HG02870 (cell line): ENCODE results near the gene PSTPIP1.

ENCODE experiments used
- ATAC-seq: cut with Tn5 transposase; IDR thresholded peaks from one replicate; pipeline ENCODE4 v1.9.1; 2021; ENCODE audit warnings: mild to moderate bottlenecking, moderate library complexity; ENCODE audit not compliant: unreplicated experiment

Gene PSTPIP1

GRCh38 chr15:77028451-77029165 is 33.7 kb downstream of the PSTPIP1 start:
- no peak for ATAC-seq

DNA sequence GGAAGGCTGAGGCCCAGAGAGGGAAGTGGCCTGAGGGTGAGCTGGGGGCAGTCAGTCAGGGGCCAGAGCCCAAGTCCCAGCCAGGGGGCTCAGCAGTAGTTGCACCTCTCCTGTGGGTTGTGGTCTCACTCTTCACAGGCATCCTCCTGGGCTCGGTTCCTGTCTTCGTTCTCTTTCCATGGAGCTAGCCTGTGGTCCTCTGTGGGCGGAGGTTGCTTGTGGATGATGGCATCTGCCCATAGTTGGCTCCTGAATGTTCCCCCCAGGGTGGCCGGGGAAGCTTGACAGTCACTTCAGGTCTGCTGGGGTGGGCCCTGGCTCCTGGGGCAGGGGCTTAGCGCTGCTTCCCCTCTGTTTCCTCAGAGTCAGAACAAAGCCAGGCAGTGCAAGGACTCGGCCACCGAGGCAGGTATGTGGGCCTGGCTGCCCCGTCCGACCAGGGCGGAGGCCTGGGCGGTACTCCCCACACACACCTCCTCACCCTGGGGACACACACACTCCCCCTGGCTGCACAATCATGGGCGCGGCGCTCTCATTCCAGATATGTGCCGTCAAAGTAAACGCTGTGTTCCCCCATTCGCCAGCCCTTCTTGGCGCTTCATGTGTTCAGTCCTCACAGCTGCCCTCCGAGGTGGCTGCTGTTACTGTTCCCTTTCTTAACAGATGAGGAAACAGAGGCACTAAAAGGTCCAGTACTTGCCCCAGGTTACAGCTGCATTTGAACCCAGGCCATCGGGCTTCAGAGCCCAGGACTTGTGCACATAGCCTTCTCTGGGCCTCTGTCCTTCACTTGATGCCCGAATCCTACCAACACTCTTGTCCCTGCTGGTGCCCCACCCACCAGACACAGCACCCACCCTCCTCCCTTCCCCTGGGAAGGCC is 34.5 kb downstream of the PSTPIP1 start:
- no peak for ATAC-seq

- ATAC-seq: no peak
Measured at GRCh38 chr15:77030048-77030927, 35.4 kb downstream of the PSTPIP1 start.

- ATAC-seq: no peak
Measured at GRCh38 chr15:77030928-77031375, 36.0 kb downstream of the PSTPIP1 start.

GRCh38 chr15:77031376-77032050 is 36.6 kb downstream of the PSTPIP1 start:
- ATAC-seq: no peak

DNA sequence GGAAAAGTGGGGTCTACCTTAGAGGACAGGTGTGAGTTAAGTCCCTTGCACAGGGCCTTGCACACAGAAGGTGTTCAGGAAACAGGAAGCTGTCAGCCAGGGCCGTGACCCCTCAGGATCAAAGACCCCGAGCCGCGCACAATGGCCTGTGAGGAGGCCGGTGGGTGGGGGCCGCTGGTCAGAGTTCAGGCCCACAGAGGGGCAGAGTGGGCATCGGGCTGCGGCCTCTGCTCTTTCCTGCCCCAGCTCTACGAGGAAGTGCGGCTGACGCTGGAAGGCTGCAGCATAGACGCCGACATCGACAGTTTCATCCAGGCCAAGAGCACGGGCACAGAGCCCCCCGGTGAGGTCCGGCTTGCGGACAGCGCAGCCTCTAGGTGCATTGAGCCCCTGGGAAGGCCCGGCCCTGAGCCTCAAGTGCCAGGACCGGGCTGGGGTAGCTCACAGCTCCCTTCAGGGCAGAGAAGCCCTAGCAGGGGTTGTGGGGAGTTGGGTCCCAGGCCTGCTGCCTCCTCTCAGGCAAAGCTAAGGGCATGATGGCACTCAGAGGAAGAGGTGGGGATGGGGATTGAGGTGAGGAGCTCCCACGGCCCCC is 37.2 kb downstream of the PSTPIP1 start:
- no peak for ATAC-seq

- ATAC-seq: no peak
Measured at GRCh38 chr15:77032647-77033416, 37.9 kb downstream of the PSTPIP1 start.

- ATAC-seq: no peak
Measured at GRCh38 chr15:77033417-77033728, 38.4 kb downstream of the PSTPIP1 start.

GRCh38 chr15:77033729-77034671 is 39.1 kb downstream of the PSTPIP1 start:
- no peak for ATAC-seq

DNA sequence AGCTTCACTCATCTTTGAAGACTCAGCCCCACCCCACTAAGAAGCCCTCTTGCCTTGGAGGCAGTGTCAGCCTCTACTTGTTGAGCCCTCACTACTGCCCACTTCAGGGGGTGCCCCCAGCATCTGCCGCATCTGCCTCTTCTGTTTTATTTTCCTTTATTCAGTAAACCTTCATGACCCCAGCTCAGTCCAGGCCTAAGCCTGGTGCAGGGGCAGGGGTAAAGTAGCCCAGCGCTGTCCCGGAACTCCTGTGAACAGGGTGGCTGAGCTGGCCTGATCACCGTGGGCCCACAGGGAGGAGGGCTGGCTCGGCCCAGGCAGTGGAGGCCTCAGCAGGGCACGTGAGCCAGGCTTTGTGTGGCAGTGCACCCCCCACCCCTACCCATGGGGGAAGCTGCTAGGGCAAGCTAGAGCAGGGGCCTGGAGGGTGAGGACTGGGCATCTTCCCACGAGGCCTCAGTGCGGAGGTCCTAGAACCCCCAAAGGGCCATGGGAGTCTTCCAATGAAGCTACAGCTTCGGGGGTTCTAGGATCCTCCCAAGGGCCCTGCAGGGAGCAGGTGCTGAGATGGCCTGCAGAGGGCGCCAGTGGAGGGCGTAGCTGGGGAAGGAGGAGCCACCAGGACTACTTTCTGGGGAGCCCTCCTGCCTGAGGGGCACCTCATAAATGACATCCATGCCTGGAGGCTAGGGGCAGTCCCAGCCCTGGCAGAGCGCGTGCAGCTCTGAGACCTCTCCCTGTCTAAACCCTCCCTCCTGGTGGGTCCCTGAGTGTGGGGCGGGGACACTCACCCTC is 40.0 kb downstream of the PSTPIP1 start:
- ATAC-seq: no peak

DNA sequence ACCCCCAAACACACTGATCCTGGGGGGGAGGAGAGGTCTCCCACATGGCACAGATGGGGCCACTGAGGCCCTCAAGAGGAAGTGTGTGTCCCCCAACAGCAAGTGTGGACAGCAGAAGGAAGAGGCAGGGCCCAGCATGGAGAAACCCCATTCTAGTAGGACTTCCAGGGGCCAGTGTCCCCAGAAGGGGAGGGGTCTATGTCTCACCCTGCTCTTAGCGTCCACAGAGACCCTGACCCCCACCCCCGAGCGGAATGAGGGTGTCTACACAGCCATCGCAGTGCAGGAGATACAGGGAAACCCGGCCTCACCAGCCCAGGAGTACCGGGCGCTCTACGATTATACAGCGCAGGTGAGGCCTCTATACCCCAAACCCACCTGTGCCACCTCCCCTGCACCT is 40.7 kb downstream of the PSTPIP1 start:
- no peak for ATAC-seq

DNA sequence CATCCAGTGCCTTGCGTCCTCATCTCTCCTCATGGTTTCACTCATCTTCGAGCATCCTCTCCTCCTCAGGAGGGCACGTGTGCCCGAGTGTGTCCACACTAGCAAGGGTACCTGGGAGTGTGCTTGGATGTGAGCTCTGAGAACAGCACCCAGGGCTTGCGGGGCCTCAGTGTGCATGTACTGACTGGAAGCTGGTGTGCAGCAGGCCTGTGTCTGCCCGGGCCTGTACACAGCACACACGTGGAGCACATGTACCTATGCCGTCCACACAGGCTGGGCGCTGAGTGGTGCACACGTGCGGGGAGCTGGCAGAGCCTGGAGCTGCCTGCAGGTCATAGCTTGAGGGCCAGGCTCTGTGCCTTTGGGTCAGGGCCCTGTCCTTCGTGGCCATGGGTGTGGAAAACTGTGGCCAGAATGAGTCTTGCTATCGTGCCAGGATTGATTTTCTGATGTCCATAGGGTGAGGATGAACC is 41.1 kb downstream of the PSTPIP1 start:
- ATAC-seq: no peak

DNA sequence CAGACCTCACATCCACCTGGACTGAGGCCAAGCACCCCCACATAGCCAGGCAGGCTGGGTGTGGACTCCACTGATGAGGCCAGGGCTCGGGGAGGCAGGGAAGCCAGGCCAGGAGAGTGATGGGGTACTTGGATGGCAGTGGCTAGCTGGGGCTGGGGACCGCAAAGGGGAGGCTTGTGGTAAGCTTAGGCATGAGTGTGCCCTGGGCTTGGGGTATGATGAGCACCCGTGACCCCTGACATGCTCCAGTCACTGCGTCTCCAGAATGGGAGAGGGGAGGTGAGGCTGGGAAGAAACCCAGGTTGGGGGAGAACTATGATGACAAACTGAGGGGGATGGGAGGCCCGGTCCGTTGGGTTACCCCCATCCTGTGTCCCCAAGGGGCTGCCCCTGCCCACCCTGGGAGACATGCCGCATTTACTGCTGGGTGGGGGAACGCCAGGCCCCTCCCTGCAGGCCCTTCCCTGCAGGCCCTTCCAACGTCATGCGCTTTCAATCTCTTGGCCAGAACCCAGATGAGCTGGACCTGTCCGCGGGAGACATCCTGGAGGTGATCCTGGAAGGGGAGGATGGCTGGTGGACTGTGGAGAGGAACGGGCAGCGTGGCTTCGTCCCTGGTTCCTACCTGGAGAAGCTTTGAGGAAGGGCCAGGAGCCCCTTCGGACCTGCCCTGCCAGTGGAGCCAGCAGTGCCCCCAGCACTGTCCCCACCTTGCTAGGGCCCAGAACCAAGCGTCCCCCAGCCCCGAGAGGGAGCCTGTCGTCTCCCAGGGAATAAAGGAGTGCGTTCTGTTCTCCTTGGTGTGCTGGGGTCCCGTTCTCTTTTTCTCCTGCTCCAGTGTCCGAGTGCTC is 41.8 kb downstream of the PSTPIP1 start:
- ATAC-seq: no peak

DNA sequence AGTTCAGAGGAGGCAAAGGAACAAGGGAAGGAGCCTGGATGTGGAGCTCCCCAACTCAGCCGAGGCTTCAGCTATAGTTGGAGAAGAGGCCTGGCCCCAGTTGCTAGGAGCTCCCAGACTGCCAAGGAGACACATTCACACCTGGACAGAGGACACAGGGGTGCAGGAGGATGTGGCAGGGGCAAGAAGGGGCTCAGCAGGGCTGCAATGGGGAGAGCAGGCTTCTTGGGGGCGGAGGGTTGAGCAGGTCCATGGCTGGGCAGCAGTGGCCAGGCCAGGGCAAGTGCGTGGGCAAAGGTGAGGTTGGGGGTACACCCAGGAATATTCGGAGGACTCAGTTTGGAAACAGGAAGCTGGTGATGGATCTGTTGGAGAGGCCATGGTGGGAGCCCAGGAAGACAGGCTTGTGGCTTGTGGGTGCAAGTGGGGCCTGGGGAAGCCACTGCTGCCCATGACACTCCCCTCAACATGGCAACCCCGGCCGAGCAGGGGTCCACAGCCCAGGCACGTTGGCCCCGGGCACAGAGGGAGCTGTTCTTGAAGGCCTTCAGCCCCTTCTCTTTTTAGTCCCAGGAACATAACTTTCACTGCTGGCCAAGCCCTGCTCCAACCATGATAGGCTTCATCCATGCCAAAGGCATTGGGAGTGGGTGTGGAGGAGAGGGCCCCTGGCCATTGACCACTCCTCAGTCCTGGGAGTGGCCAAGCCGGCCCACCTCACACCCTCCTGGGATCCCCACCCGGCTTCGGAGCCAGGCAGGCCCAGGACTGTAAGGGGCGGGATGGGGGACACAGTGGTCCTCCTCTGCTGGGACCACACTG is 42.7 kb downstream of the PSTPIP1 start:
- no peak for ATAC-seq

DNA sequence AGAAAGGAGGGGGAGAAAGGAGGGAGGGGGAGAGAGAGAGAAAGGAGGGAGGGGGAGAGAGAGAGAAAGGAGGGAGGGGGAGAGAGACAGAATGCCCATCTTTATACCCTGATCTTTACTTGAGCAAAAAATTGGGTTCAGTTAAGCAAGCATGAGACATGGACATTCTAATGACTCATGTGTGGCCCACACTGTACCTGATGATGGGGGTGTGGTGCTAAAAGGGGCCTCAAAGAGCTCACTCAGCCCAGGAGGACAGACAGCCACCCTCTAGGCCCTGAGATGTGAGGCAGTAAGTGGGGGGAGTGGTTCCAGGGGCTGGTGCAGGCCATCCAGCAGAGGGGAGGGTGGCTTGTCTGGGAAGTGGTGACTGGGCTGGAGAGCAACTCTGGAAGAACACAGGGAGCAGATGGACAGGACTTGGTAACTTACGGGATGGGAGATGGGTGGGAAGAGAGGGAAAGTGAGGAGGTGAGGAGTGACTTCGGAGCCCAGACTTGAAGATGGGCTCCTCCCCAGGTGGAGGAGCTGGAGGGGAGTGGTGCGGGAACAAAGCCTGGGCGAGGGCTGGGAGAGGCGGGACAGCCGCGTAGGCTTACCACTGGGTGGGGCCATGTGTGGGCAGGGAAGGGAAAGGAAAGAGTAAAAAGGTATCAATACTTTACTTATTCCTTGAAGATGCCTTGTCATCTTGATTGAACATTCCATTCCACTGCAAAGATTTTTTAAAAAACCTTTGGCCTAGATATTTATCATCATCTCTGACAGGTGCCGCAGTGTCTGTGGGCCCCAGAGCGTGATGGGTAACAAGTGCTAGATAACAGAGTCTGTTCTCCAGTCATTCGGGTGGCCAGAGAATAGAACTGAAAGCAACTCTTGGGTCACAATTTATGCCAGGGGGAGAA is 43.6 kb downstream of the PSTPIP1 start:
- ATAC-seq: no peak
